Measurements from ENCODE around the gene CNOT6L.

The CNOT6L gene

GRCh38 chr4:77800077-77800476 is 19.1 kb downstream of the CNOT6L start:
- Histone ChIP-seq H3K4me2 (ENCODE audit: low read length) (no peak overlapping the region), H3K79me2 (ENCODE audit: control insufficient read depth, low read length) (peaks cover 100% of the 10 kb centered on the region), H3K36me3 (ENCODE audit: control insufficient read depth, low read length) (peaks cover 28% of the 10 kb centered on the region), H3K27ac (ENCODE audit: low read depth, low read length) (no peak overlapping the region), H4K20me1 (ENCODE audit: control insufficient read depth, insufficient read depth, low read depth, low read length) (peaks cover 8% of the 10 kb centered on the region), H3F3A (ENCODE audit: control insufficient read depth, insufficient read depth) (no peaks in the 10 kb centered on the region), H3K9me3 (ENCODE audit: control insufficient read depth, insufficient read depth, low read length) (peaks cover 10% of the 10 kb centered on the region; the same call in 1 of the 2 replicates), H3K4me1 (ENCODE audit: control insufficient read depth, low read length) (peaks cover 17% of the 10 kb centered on the region), H3K9me2 (replicated peaks; ENCODE audit: control insufficient read depth, low read length) (no peaks in the 10 kb centered on the region), H3K4me3 (ENCODE audit: low read length) (no peak overlapping the region), H3K27me3 (ENCODE audit: control insufficient read depth, low read length) (no peaks in the 10 kb centered on the region)
- TF ChIP-seq EZH2phosphoT487 (IDR thresholded peaks at IDR 0.05; ENCODE audit: borderline replicate concordance, low read length) (no peak), CTCF (IDR thresholded peaks at IDR 0.05; ENCODE audit: low read depth, low read length, poor library complexity, severe bottlenecking) (no peak)

GRCh38 chr4:77798385-77798784 is 20.8 kb downstream of the CNOT6L start:
- peaks cover 28% of the 10 kb centered on the region for H3K36me3 ChIP-seq (ENCODE audit: control insufficient read depth, low read length)
- no peaks in the 10 kb centered on the region for H3F3A ChIP-seq (ENCODE audit: control insufficient read depth, insufficient read depth)
- H3K27me3 ChIP-seq (ENCODE audit: control insufficient read depth, low read length) = no peaks in the 10 kb centered on the region
- no peaks in the 10 kb centered on the region; the same call in none of the 2 replicates for H4K20me1 ChIP-seq (ENCODE audit: control insufficient read depth, insufficient read depth, low read depth, low read length)
- TF ChIP-seq EZH2phosphoT487 (IDR thresholded peaks at IDR 0.05; ENCODE audit: borderline replicate concordance, low read length) (no peak), CTCF (IDR thresholded peaks at IDR 0.05; ENCODE audit: low read depth, low read length, poor library complexity, severe bottlenecking) (no peak)
- peaks cover 10% of the 10 kb centered on the region; the same call in 1 of the 2 replicates for H3K9me3 ChIP-seq (ENCODE audit: control insufficient read depth, insufficient read depth, low read length)
- no peak overlapping the region for H3K4me2 ChIP-seq (ENCODE audit: low read length)
- H3K27ac ChIP-seq (ENCODE audit: low read depth, low read length) = no peak overlapping the region
- peaks cover 17% of the 10 kb centered on the region for H3K4me1 ChIP-seq (ENCODE audit: control insufficient read depth, low read length)
- no peak overlapping the region for H3K4me3 ChIP-seq (ENCODE audit: low read length)
- H3K79me2 ChIP-seq (ENCODE audit: control insufficient read depth, low read length) = peaks cover 98% of the 10 kb centered on the region
- no peaks in the 10 kb centered on the region for H3K9me2 ChIP-seq (replicated peaks; ENCODE audit: control insufficient read depth, low read length)

GRCh38 chr4:77797239-77797638 is 21.9 kb downstream of the CNOT6L start:
- peaks cover 98% of the 10 kb centered on the region for H3K79me2 ChIP-seq (ENCODE audit: control insufficient read depth, low read length)
- H3F3A ChIP-seq (ENCODE audit: control insufficient read depth, insufficient read depth) = no peaks in the 10 kb centered on the region
- H3K9me3 ChIP-seq (ENCODE audit: control insufficient read depth, insufficient read depth, low read length) = peaks cover 10% of the 10 kb centered on the region; the same call in 1 of the 2 replicates
- no peak overlapping the region for H3K4me3 ChIP-seq (ENCODE audit: low read length)
- H3K4me2 ChIP-seq (ENCODE audit: low read length) = no peak overlapping the region
- peaks cover 13% of the 10 kb centered on the region for H3K4me1 ChIP-seq (ENCODE audit: control insufficient read depth, low read length)
- no peaks in the 10 kb centered on the region for H3K27me3 ChIP-seq (ENCODE audit: control insufficient read depth, low read length)
- TF ChIP-seq CTCF (IDR thresholded peaks at IDR 0.05; ENCODE audit: low read depth, low read length, poor library complexity, severe bottlenecking) (no peak), EZH2phosphoT487 (IDR thresholded peaks at IDR 0.05; ENCODE audit: borderline replicate concordance, low read length) (no peak)
- H3K27ac ChIP-seq (ENCODE audit: low read depth, low read length) = no peak overlapping the region
- peaks cover 4% of the 10 kb centered on the region for H4K20me1 ChIP-seq (ENCODE audit: control insufficient read depth, insufficient read depth, low read depth, low read length)
- H3K36me3 ChIP-seq (ENCODE audit: control insufficient read depth, low read length) = peaks cover 28% of the 10 kb centered on the region
- H3K9me2 ChIP-seq (replicated peaks; ENCODE audit: control insufficient read depth, low read length) = no peaks in the 10 kb centered on the region

Data from DOHH2 (cell line).